ENCODE data around the gene DLK2. TPM values are rescaled to one million over a fixed set of nuclear protein-coding genes. Genes with fewer than 3 reads are reported as not detected.
"Not testable (repeated sequence)": the region's sequence is repeated elsewhere in the genome, so short reads cannot be mapped to it uniquely, and the experiment has no call there.

DLK2 gene
- total and polyA plus RNA-seq, 8 donors: 0.22 to 1.1 (median 0.31) TPM; not detected in 2

GRCh38 chr6:43469947-43470346 lies 14.6 kb upstream of the DLK2 start:
- H3K9me3 ChIP-seq: no peaks in the 10 kb centered on the region
- no peak for DNase-seq
- WGBS, 2 donors: 88 to 90% methylated on average over 7 of the region's 7 CpGs
- H3K4me1 ChIP-seq: no peaks in the 10 kb centered on the region
- H3K27me3 ChIP-seq: no peaks in the 10 kb centered on the region
- FAIRE-seq: no peak
- TF ChIP-seq CTCF (IDR thresholded peaks at IDR 0.05): no peak
- no peak overlapping the region for H3K27ac ChIP-seq
- H3K4me3 ChIP-seq: no peak overlapping the region
- intact Hi-C loops (cut with DNase I): no loop called here
- no peak for ATAC-seq
- no peaks in the 10 kb centered on the region for H3K36me3 ChIP-seq

GRCh38 chr6:43468748-43469681 lies 13.7 kb upstream of the DLK2 start:
- 54 to 61% methylated on average over 13 of the region's 13 CpGs for WGBS, 2 donors
- DNase-seq: no peak
- Histone ChIP-seq H3K27ac (no peak overlapping the region), H3K4me3 (no peak overlapping the region), H3K4me1 (no peaks in the 10 kb centered on the region), H3K27me3 (no peaks in the 10 kb centered on the region), H3K9me3 (no peaks in the 10 kb centered on the region), H3K36me3 (no peaks in the 10 kb centered on the region)
- TF ChIP-seq CTCF (IDR thresholded peaks at IDR 0.05): no peak
- intact Hi-C loops (cut with DNase I): no loop called here
- peak in 2 of 4 donors; percentile 38 to 75 for ATAC-seq
- FAIRE-seq: no peak

- 77 to 81% methylated on average over 4 of the region's 4 CpGs for WGBS, 2 donors
- no peak for TF ChIP-seq CTCF (IDR thresholded peaks at IDR 0.05)
- no peaks in the 10 kb centered on the region for H3K36me3 ChIP-seq
- intact Hi-C loops (cut with DNase I): no loop called here
- ATAC-seq: no peak
- no peak for DNase-seq
- H3K4me3 ChIP-seq: no peak overlapping the region
- H3K9me3 ChIP-seq: no peaks in the 10 kb centered on the region
- no peak for FAIRE-seq
- H3K27me3 ChIP-seq: no peaks in the 10 kb centered on the region
- H3K4me1 ChIP-seq: no peaks in the 10 kb centered on the region
- no peak overlapping the region for H3K27ac ChIP-seq
Observed at GRCh38 chr6:43468240-43468639, 12.9 kb upstream of the DLK2 start.

- H3K4me1 ChIP-seq: no peaks in the 10 kb centered on the region
- FAIRE-seq (no peak), DNase-seq (no peak), ATAC-seq (no peak)
- H3K9me3 ChIP-seq: no peaks in the 10 kb centered on the region
- H3K36me3 ChIP-seq: no peaks in the 10 kb centered on the region
- intact Hi-C loops (cut with DNase I): no loop called here
- TF ChIP-seq CTCF (IDR thresholded peaks at IDR 0.05): no peak
- WGBS, 2 donors: 76 to 79% methylated on average over 4 of the region's 4 CpGs
- H3K27me3 ChIP-seq: no peaks in the 10 kb centered on the region
- H3K4me3 ChIP-seq: no peak overlapping the region
- H3K27ac ChIP-seq: no peak overlapping the region
Observed at GRCh38 chr6:43467752-43468151, 12.4 kb upstream of the DLK2 start.

GRCh38 chr6:43467265-43467664 lies 11.9 kb upstream of the DLK2 start:
- H3K4me3 ChIP-seq; H3K27ac ChIP-seq; H3K36me3 ChIP-seq; ATAC-seq; H3K27me3 ChIP-seq; DNase-seq; FAIRE-seq; H3K4me1 ChIP-seq; intact Hi-C loops (cut with DNase I); H3K9me3 ChIP-seq: not testable (repeated sequence)
- WGBS, 2 donors: 59 to 65% methylated on average over 5 of the region's 5 CpGs

Data from pancreas (tissue), 10 donors.